MCF 10A (cell line): Measurements from ENCODE around the gene LOXL3. TPM values are rescaled to one million over a fixed set of nuclear protein-coding genes. Genes with fewer than 3 reads are reported as not detected.
"Not testable (repeated sequence)": the region's sequence is repeated elsewhere in the genome, so short reads cannot be mapped to it uniquely, and the experiment has no call there.

Experiments
- BruUV-seq: library from RNA; stranded (reverse); fragments of 400-500 nt; replicated peaks from 2 replicates; lab custom pipeline; 2021; lab: Mats Ljungman, UMichigan
- CTCF ChIA-PET: fragments of 300-600 bp; sonication (Branson Sonifier 250); formaldehyde crosslinking; extraction: SDS; loops from one replicate; lab custom pipeline; 2021; ENCODE audit warnings: antibody characterized with exemption, inconsistent platforms; lab: Yijun Ruan, JAX
- POLR2A ChIA-PET: fragments of 300-600, 350-650 bp; sonication (Branson Sonifier 250); formaldehyde crosslinking; extraction: SDS; loops from one replicate; lab custom pipeline; 2020; ENCODE audit warnings: antibody characterized with exemption, inconsistent platforms; lab: Yijun Ruan, JAX
- DNase-seq: peaks from one replicate; pipeline ENCODE4 v3.0.0-alpha.2; 2018; ENCODE audit not compliant: unreplicated experiment
- H3K27ac Mint-ChIP-seq: one replicate; pipeline ENCODE4 v1.8.0; 2022; ENCODE audit warnings: mild to moderate bottlenecking, low read depth, mixed read lengths; ENCODE audit not compliant: unreplicated experiment
- H3K27me3 Mint-ChIP-seq: one replicate; pipeline ENCODE4 v1.8.0; 2022; ENCODE audit warnings: mixed read lengths; ENCODE audit not compliant: insufficient read depth, unreplicated experiment
- H3K36me3 Mint-ChIP-seq: one replicate; pipeline ENCODE4 v1.8.0; 2022; ENCODE audit warnings: mild to moderate bottlenecking, moderate library complexity, mixed read lengths; ENCODE audit not compliant: insufficient read depth, unreplicated experiment
- H3K4me1 Mint-ChIP-seq: one replicate; pipeline ENCODE4 v1.8.0; 2022; ENCODE audit warnings: mixed read lengths; ENCODE audit not compliant: insufficient read depth, unreplicated experiment
- H3K4me3 Mint-ChIP-seq: one replicate; pipeline ENCODE4 v1.8.0; 2022; ENCODE audit warnings: mild to moderate bottlenecking, moderate library complexity, mixed read lengths; ENCODE audit not compliant: unreplicated experiment
- H3K9me3 Mint-ChIP-seq: one replicate; pipeline ENCODE4 v1.8.0; 2022; ENCODE audit warnings: mixed read lengths; ENCODE audit not compliant: unreplicated experiment
- intact Hi-C: fragments of 100-400 bp; cut with micrococcal nuclease; formaldehyde crosslinking; loops from 2 replicates; pipeline ENCODE4 v1.14.1; 2022
- total RNA-seq: library from RNA; stranded (reverse); gene quantifications from 2 replicates; pipeline ENCODE4 v1.2.3, GENCODE V29; 2022
- TF ChIP-seq, protein P1 (sequence below): fragments of 200-600 bp; IDR thresholded peaks from one replicate; pipeline ENCODE4 v1.8.0; 2022; ENCODE audit warnings: antibody characterized with exemption, mild to moderate bottlenecking; ENCODE audit not compliant: unreplicated experiment

LOXL3 gene
- total RNA-seq, 1 experiment from 2014 or later, result 0.93 TPM

DNA sequence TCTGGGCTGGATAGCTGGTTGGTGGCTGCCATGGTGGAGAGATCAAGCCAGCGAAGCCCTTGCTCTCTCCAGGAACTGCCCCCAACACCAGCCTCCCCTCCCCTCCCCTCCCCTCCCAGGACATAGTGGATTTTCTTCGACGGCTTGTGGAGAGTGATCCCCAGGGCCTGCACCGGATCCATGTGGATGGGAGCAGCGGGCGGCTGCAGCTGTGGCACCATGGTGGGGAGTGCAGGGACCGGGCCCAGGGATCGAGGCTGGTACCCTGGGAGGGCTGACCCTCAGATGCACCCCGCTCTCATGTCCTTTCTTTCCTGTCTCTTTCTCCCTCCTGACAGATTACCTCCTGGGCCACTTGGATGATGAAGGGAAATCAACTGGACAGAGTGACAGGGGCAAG lies 63.8 kb downstream of the LOXL3 start:
- ChIA-PET POLR2A (interaction anchor here (1.1 to 1.2 kb wide), 2 partner anchors 11 to 97 kb away, joined by 3 read pairs; no protein-coding TSS in a partner anchor), CTCF (interaction anchor here (1.0 to 1.2 kb wide), 3 partner anchors 16 to 98 kb away, joined by 3 to 4 read pairs (median 4); no protein-coding TSS in a partner anchor)
- Mint-ChIP-seq H3K36me3 (peaks cover 18% of the 10 kb centered on the region), H3K27ac (no peak overlapping the region), H3K4me3 (no peak overlapping the region), H3K27me3 (no peaks in the 10 kb centered on the region), H3K9me3 (no peaks in the 10 kb centered on the region), H3K4me1 (peaks cover 5% of the 10 kb centered on the region)
- intact Hi-C loops, result no loop called here
- TF ChIP-seq, protein P1, sequence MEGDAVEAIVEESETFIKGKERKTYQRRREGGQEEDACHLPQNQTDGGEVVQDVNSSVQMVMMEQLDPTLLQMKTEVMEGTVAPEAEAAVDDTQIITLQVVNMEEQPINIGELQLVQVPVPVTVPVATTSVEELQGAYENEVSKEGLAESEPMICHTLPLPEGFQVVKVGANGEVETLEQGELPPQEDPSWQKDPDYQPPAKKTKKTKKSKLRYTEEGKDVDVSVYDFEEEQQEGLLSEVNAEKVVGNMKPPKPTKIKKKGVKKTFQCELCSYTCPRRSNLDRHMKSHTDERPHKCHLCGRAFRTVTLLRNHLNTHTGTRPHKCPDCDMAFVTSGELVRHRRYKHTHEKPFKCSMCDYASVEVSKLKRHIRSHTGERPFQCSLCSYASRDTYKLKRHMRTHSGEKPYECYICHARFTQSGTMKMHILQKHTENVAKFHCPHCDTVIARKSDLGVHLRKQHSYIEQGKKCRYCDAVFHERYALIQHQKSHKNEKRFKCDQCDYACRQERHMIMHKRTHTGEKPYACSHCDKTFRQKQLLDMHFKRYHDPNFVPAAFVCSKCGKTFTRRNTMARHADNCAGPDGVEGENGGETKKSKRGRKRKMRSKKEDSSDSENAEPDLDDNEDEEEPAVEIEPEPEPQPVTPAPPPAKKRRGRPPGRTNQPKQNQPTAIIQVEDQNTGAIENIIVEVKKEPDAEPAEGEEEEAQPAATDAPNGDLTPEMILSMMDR, result no peak
- BruUV-seq, result no TSS peak
- DNase-seq, result no peak

DNA sequence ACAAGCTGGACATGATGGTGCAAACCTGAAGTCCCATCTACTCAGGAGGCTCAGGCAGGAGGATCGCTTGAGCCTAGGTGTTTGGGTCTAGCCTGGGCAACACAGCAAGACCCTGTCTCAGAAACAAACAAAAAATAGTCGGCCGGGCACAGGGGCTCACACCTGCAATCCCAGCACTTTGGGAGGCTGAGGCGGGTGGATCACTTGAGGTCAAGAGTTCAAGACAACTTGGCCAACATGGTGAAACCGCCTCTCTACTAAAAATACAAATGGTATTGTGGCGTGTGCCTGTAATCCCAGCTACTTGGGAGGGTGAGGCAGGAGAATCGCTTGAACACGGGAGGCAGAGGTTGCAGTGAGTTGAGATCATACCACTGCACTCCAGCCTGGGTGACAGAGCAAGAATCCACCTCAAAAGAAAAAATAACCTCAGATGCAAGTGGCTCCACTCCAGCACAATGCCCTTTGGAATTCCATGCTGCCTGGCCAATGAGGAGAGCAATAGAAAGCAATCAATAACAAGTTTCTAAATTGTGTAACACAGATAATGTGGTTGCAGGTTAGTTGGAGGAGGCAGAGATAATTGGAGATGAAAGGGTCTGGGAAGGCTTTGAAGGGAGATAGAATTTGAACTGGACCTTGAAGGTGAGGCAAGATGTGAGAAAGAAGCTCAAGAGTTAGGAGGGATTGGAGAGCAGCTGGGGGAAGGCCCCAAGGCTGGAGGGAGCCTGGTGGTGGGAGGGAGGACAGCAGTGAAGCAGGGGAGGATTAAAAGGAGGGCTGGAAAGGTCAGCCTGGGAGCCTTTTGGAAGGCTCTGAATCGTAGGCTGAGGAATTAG lies 64.9 kb downstream of the LOXL3 start:
- TF ChIP-seq, protein P1, result no peak
- intact Hi-C loops, result no loop called here
- H3K27ac Mint-ChIP-seq, result no peak overlapping the region
- no TSS peak for BruUV-seq
- no peak overlapping the region for H3K4me3 Mint-ChIP-seq
- no peaks in the 10 kb centered on the region for H3K27me3 Mint-ChIP-seq
- ChIA-PET POLR2A (interaction anchor here (0.6 to 1.4 kb wide), 4 partner anchors 42 to 98 kb away, joined by 3 to 5 read pairs (median 3); no protein-coding TSS in a partner anchor), CTCF (interaction anchor here (1.0 to 1.2 kb wide), 4 partner anchors 18 to 99 kb away, joined by 3 to 4 read pairs (median 4); no protein-coding TSS in a partner anchor)
- DNase-seq, result no peak
- H3K4me1 Mint-ChIP-seq, result peaks cover 5% of the 10 kb centered on the region
- H3K36me3 Mint-ChIP-seq, result peaks cover 18% of the 10 kb centered on the region
- H3K9me3 Mint-ChIP-seq, result no peaks in the 10 kb centered on the region

DNA sequence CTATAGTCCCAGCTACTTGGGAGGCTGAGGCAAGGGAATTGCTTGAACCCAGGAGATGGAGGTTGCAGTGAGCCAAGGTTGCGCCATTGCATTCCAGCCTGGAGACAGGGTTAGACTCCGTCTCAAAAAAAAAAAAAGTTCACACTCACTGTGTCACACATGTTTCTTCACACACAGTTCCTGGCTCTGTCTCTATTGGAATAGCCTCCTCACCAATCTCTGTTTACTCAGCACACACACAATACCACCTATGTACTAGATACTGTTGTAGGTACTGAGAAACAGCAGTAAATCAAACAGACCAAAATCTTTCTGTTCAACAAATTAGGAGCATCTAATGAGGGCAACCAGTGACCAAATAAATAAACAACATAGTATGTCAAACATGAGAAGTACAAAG lies 67.6 kb downstream of the LOXL3 start:
- Mint-ChIP-seq H3K9me3 (no peaks in the 10 kb centered on the region), H3K36me3 (peaks cover 17% of the 10 kb centered on the region), H3K27ac (no peak overlapping the region), H3K4me3 (no peak overlapping the region), H3K4me1 (peaks cover 14% of the 10 kb centered on the region), H3K27me3 (no peaks in the 10 kb centered on the region)
- intact Hi-C loops, result no loop called here
- BruUV-seq, result no TSS peak
- ChIA-PET CTCF (interaction anchor here (0.7 to 1.2 kb wide), 2 partner anchors 102 to 106 kb away, joined by 3 to 5 read pairs; no protein-coding TSS in a partner anchor), POLR2A (no interaction called here)
- TF ChIP-seq, protein P1, result no peak
- DNase-seq, result no peak

DNA sequence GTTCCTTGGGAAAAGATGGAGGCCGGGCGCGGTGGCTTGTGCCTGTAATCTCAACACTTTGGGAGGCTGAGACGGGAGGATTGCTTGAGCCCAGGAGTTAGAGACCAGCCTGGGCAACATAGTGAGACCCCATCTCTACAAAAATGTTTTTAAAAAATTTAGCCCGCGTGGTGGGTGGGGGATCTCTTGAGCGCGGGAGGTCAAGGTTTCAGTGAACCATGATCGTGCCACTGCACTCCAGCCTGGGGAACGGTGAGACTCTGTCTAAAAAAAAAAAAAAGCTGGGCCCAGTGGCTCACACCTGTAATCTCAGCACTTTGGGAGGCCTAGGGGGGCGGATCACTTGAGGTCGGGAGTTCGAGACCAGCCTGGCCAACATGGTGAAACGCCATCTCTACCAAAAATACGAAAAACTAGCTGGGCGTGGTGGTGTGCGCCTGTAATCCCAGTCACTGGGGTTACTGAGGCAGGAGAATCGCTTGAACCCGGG lies 70.0 kb downstream of the LOXL3 start:
- not testable (repeated sequence) for H3K27me3 Mint-ChIP-seq, H3K9me3 Mint-ChIP-seq, BruUV-seq, DNase-seq
- peak overlapping the region; percentile 89 for H3K27ac Mint-ChIP-seq
- POLR2A ChIA-PET, result interaction anchor here (0.8 to 5.0 kb wide), 8 partner anchors 10 to 105 kb away, joined by 3 to 102 read pairs (median 40); partner anchors contain the start of genes AUP1, HTRA2, INO80B and MOGS
- peak overlapping the region; percentile 85 for H3K4me3 Mint-ChIP-seq
- intact Hi-C loops, result loop anchor here (1.0 kb wide), 2 partner anchors 49 to 104 kb away; no protein-coding TSS in a partner anchor
- CTCF ChIA-PET, result interaction anchor here (0.6 to 5.9 kb wide), 26 partner anchors 8 to 443 kb away, joined by 3 to 179 read pairs (median 5); partner anchors contain the start of genes AUP1, DQX1, HTRA2 and INO80B
- H3K4me1 Mint-ChIP-seq, result peaks cover 20% of the 10 kb centered on the region
- peaks cover 13% of the 10 kb centered on the region for H3K36me3 Mint-ChIP-seq
